HG03039 (cell line): ENCODE measurements around the gene GPC5.

Experiments used
- ATAC-seq: cut with Tn5 transposase; IDR thresholded peaks from one replicate; pipeline ENCODE4 v1.9.1; 2021; ENCODE audit warnings: mild to moderate bottlenecking, moderate library complexity; ENCODE audit not compliant: unreplicated experiment

The GPC5 gene

GRCh38 chr13:92103689-92104153, 705.3 kb downstream of the GPC5 start:
- ATAC-seq = no peak

GRCh38 chr13:92122186-92122853, 723.9 kb downstream of the GPC5 start:
- ATAC-seq = no peak

GRCh38 chr13:92126399-92126798, 728.0 kb downstream of the GPC5 start:
- no peak for ATAC-seq

GRCh38 chr13:92135509-92135908, 737.1 kb downstream of the GPC5 start:
- ATAC-seq = no peak

GRCh38 chr13:92136449-92137155, 738.2 kb downstream of the GPC5 start:
- ATAC-seq = no peak

- no peak for ATAC-seq
Observed at GRCh38 chr13:92137520-92137919, 739.1 kb downstream of the GPC5 start.

GRCh38 chr13:92143766-92144165, 745.3 kb downstream of the GPC5 start:
- ATAC-seq = no peak

GRCh38 chr13:92150606-92151005, 752.2 kb downstream of the GPC5 start:
- ATAC-seq = no peak

- ATAC-seq = no peak
Observed at GRCh38 chr13:92158346-92158745, 759.9 kb downstream of the GPC5 start.

GRCh38 chr13:92164822-92165221, 766.4 kb downstream of the GPC5 start:
- ATAC-seq = no peak

GRCh38 chr13:92172191-92172590, 773.8 kb downstream of the GPC5 start:
- no peak for ATAC-seq

GRCh38 chr13:92173254-92173653, 774.8 kb downstream of the GPC5 start:
- no peak for ATAC-seq

- ATAC-seq = no peak
Observed at GRCh38 chr13:92175330-92175729, 776.9 kb downstream of the GPC5 start.

GRCh38 chr13:92177966-92178365, 779.5 kb downstream of the GPC5 start:
- ATAC-seq = no peak

- no peak for ATAC-seq
Observed at GRCh38 chr13:92179223-92179622, 780.8 kb downstream of the GPC5 start.

GRCh38 chr13:92187378-92187989, 789.1 kb downstream of the GPC5 start:
- ATAC-seq = no peak

- ATAC-seq = no peak
Observed at GRCh38 chr13:92188574-92188973, 790.2 kb downstream of the GPC5 start.

- ATAC-seq = no peak
Observed at GRCh38 chr13:92196591-92197256, 798.3 kb downstream of the GPC5 start.

GRCh38 chr13:92197669-92198068, 799.2 kb downstream of the GPC5 start:
- ATAC-seq = no peak

GRCh38 chr13:92218615-92219014, 820.2 kb downstream of the GPC5 start:
- no peak for ATAC-seq

GRCh38 chr13:92221916-92222315, 823.5 kb downstream of the GPC5 start:
- ATAC-seq = no peak
